GM12878 (cell line): ENCODE results near the gene NUP85. TPM values are rescaled to one million over a fixed set of nuclear protein-coding genes. Genes with fewer than 3 reads are reported as not detected.

Experiments used
- ATAC-seq: fragments of 200-7000 bp; cut with Tn5 transposase; 3 replicates; pipeline ENCODE4 v1.9.1; 2020; ENCODE audit warnings: mild to moderate bottlenecking, moderate library complexity
- BruUV-seq: library from RNA; stranded (reverse); fragments of 400-500 nt; replicated peaks from 2 replicates; lab custom pipeline; 2021; lab: Mats Ljungman, UMichigan
- CTCF ChIA-PET: fragments of 300-600 bp; sonication (Branson Sonifier 250); formaldehyde crosslinking; extraction: SDS; loops from one replicate; lab custom pipeline; 2021; ENCODE audit warnings: inconsistent platforms; lab: Yijun Ruan, JAX
- POLR2A ChIA-PET: fragments of 350-600 bp; formaldehyde crosslinking; extraction: SDS; loops from one replicate; lab custom pipeline; 2021; ENCODE audit warnings: inconsistent platforms; lab: Charles Lee
- RAD21 ChIA-PET: fragments of 300-600 bp; sonication (Branson Sonifier 250); formaldehyde crosslinking; loops from one replicate; lab custom pipeline; 2023; ENCODE audit warnings: antibody characterized with exemption; ENCODE audit not compliant: unreplicated experiment; lab: Charles Lee
- SMC1A ChIA-PET: fragments of 300-600 bp; sonication (Branson Sonifier 250); formaldehyde crosslinking; loops from one replicate; lab custom pipeline; 2023; ENCODE audit not compliant: unreplicated experiment, uncharacterized antibody; lab: Charles Lee
- DNase-seq: peaks from one replicate; pipeline ENCODE4 v3.0.0-alpha.2; 2011; ENCODE audit warnings: low read depth, low spot score
- FAIRE-seq: peaks from 3 replicates; lab custom pipeline; 2011; peaks lifted over from hg19 to GRCh38; lab: Jason Lieb, UNC
- H2AFZ ChIP-seq: 2 replicates; pipeline ENCODE4 v1.6.0; 2011; ENCODE audit warnings: low read depth, low read length, control low read depth; ENCODE audit not compliant: control insufficient read depth
- H3K27ac ChIP-seq: 2 replicates; pipeline ENCODE4 v1.5.1; 2011; ENCODE audit warnings: control low read depth; ENCODE audit not compliant: control insufficient read depth, insufficient read depth
- H3K27me3 ChIP-seq, 2 experiments: replicated peaks in 1 of 2; 2 replicates each; pipeline versions ENCODE4 v1.6.0 to v1.6.1; 2011; ENCODE audit warnings: low read length in 1 of 2; ENCODE audit not compliant: control insufficient read depth in 2 of 2, insufficient read depth in 2 of 2
- H3K36me3 ChIP-seq, 2 experiments: 2 replicates each; pipeline ENCODE4 v1.5.1; 2011; ENCODE audit warnings: low read length in 1 of 2; ENCODE audit not compliant: control insufficient read depth in 2 of 2, insufficient read depth in 2 of 2
- H3K4me1 ChIP-seq: 2 replicates; pipeline ENCODE4 v1.6.1; 2011; ENCODE audit warnings: mild to moderate bottlenecking, low read length, moderate library complexity, mixed read lengths; ENCODE audit not compliant: control insufficient read depth, insufficient read depth
- H3K4me2 ChIP-seq: 2 replicates; pipeline ENCODE4 v1.6.0; 2011; ENCODE audit warnings: control low read depth; ENCODE audit not compliant: control insufficient read depth, insufficient read depth
- H3K4me3 ChIP-seq: fragments of 200-600 bp; sonication (generic); 2 replicates; pipeline ENCODE4 v1.5.1; 2016
- H3K79me2 ChIP-seq: 2 replicates; pipeline ENCODE4 v1.6.0; 2011; ENCODE audit warnings: low read length; ENCODE audit not compliant: control insufficient read depth, insufficient read depth
- H3K9ac ChIP-seq: 2 replicates; pipeline ENCODE4 v1.8.0; 2011; ENCODE audit warnings: low read length, control low read depth, mixed read lengths; ENCODE audit not compliant: control insufficient read depth, insufficient read depth
- H3K9me3 ChIP-seq: replicated peaks from 3 replicates; pipeline ENCODE4 v1.5.1; 2011; ENCODE audit warnings: mild to moderate bottlenecking, low read length; ENCODE audit not compliant: control insufficient read depth, insufficient read depth
- H4K20me1 ChIP-seq: 2 replicates; pipeline ENCODE4 v1.6.0; 2011; ENCODE audit not compliant: control insufficient read depth, insufficient read depth
- BCLAF1 ChIP-seq: fragments of 450-650 bp; IDR thresholded peaks from 2 replicates; pipeline ENCODE4 v1.6.1; 2017; ENCODE audit warnings: antibody characterized with exemption, mild to moderate bottlenecking, moderate library complexity
- CREB1 ChIP-seq: IDR thresholded peaks from 2 replicates; pipeline ENCODE4 v1.6.1; 2012; ENCODE audit warnings: low read depth, mild to moderate bottlenecking, inconsistent platforms
- ELK1 ChIP-seq: IDR thresholded peaks from 2 replicates; pipeline ENCODE4 v1.6.1; 2012; ENCODE audit warnings: low read depth, low read length, improper control_type of control experiment
- IKZF1 ChIP-seq: fragments of 450-650 bp; conservative IDR thresholded peaks from 2 replicates; pipeline ENCODE4 v1.6.1; 2017; ENCODE audit warnings: antibody characterized with exemption, mild to moderate bottlenecking
- IKZF2 ChIP-seq, 2 experiments: fragments of 450-650 bp; IDR thresholded peaks; 2 replicates each; pipeline ENCODE4 v1.6.1; 2017; ENCODE audit warnings: mild to moderate bottlenecking in 2 of 2, moderate library complexity in 2 of 2
- TBL1XR1 ChIP-seq: IDR thresholded peaks from 2 replicates; pipeline ENCODE4 v1.6.1; 2012; ENCODE audit warnings: low read depth, low read length, improper control_type of control experiment
- USF1 ChIP-seq: IDR thresholded peaks from 2 replicates; pipeline ENCODE4 v1.6.1; 2011; ENCODE audit warnings: borderline replicate concordance, low read depth, mild to moderate bottlenecking, moderate library complexity, mixed read lengths, low read length; ENCODE audit not compliant: insufficient read depth; ENCODE audit errors: extremely low read length
- ZBTB40 ChIP-seq: fragments of 450-650 bp; IDR thresholded peaks from 2 replicates; pipeline ENCODE4 v1.6.1; 2016; ENCODE audit warnings: mild to moderate bottlenecking, moderate library complexity, borderline replicate concordance
- ZNF217 ChIP-seq: fragments of 450-650 bp; IDR thresholded peaks from 2 replicates; pipeline ENCODE4 v1.6.1; 2017; ENCODE audit warnings: antibody characterized with exemption, mild to moderate bottlenecking
- WGBS: methylation state at CpG from one replicate; pipeline ENCODE4 v1.1.6; 2016; ENCODE audit warnings: low lambda C conversion rate; ENCODE audit not compliant: insufficient replicate concordance, insufficient coverage; ENCODE audit errors: missing lambda C conversion rate; 5-methylcytosine and 5-hydroxymethylcytosine counted together
- in situ Hi-C: fragments of 300-500 bp; cut with MboI; formaldehyde crosslinking; loops from 9 replicates; pipeline ENCODE4 v1.14.3; 2018; ENCODE audit warnings: mixed read lengths
- intact Hi-C: fragments of 100-400 bp; cut with micrococcal nuclease; formaldehyde crosslinking; loops from one replicate; pipeline ENCODE4 v1.14.2; 2022; ENCODE audit not compliant: unreplicated experiment
- polyA plus RNA-seq, 11 experiments: library from polyadenylated mRNA; depleted of rRNA in 4 of 11; unstranded in 6 of 11; stranded (reverse) in 5 of 11; fragments of >200 nt; fragmentation: Nextera tagmentation in 4 of 11; fragmentation: Illumina TruSeq in 1 of 11; extraction: Ambion mirVana in 4 of 11; extraction: Trizol in 1 of 11; gene quantifications; 1 replicate in 1 of 11; 2 replicates in 10 of 11; pipeline versions ENCODE4 v1.2.1 to v1.2.3, GENCODE V29; 2011 to 2016; ENCODE audit warnings: inconsistent platforms in 2 of 11, missing spikeins in 2 of 11, low read depth in 1 of 11
- total RNA-seq, 4 experiments: library from RNA; depleted of rRNA in 3 of 4; stranded (reverse); fragments of >200 nt in 3 of 4; fragmentation: Illumina TruSeq in 1 of 4; extraction: Trizol in 1 of 4; gene quantifications; 2 replicates each; pipeline versions ENCODE4 v1.2.1 to v1.2.3, GENCODE V29; 2013 to 2021

Gene NUP85
- total and polyA plus RNA-seq, 10 of the 15 experiments (the other 5 are each of a cell fraction or from before 2014, with no cell fraction given): 54.0 to 135 (median 95.4) TPM

DNA sequence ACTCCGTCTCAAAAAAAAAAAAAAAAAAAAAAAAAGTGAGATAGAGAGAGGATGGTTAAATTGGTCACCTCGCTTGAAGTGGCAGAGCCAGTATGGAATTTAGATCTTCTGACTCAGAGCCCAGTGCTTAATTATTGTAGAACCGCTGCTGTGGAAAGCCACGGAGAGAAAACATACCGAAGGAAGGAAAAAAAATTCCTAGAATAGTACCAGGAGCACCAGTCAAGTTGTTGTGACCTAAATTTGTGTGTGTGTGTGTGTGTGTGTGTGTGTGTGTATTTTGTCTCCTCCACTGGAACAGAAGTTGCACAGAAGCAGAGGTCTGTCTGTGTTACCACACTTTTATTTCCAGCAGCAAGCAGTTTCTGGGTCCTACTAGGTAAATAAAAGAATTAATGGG, 10.6 kb upstream of the NUP85 start:
- Histone ChIP-seq H2AFZ (no peak overlapping the region), H3K4me1 (peaks cover under 1% of the 10 kb centered on the region; the same call in 1 of the 2 replicates), H3K4me2 (no peak overlapping the region), H3K27me3 (no peaks in the 10 kb centered on the region), H3K27ac (no peak overlapping the region), H4K20me1 (no peaks in the 10 kb centered on the region), H3K9ac (no peak overlapping the region), H3K79me2 (no peaks in the 10 kb centered on the region), H3K36me3 (no peaks in the 10 kb centered on the region), H3K4me3 (no peak overlapping the region), H3K9me3 (no peaks in the 10 kb centered on the region)
- intact Hi-C loops: no loop called here
- ATAC-seq (no peak), FAIRE-seq (no peak), DNase-seq (no peak)
- BruUV-seq: no TSS peak
- CTCF ChIA-PET: no interaction called here
- RAD21 ChIA-PET: no interaction called here
- in situ Hi-C loops: no loop called here
- 67% methylated on average over 4 of the region's 5 CpGs for WGBS
- no peak for TF ChIP-seq CREB1
- no peak for TF ChIP-seq IKZF2 (IDR thresholded peaks at IDR 0.05)
- no peak for TF ChIP-seq IKZF1
- TF ChIP-seq ELK1: no peak
- TF ChIP-seq BCLAF1: no peak
- TF ChIP-seq USF1: no peak
- TF ChIP-seq ZBTB40: no peak
- TF ChIP-seq ZNF217: no peak
- TF ChIP-seq TBL1XR1: no peak
- SMC1A ChIA-PET: no interaction called here
- POLR2A ChIA-PET: interaction anchor here (0.6 kb wide), 1 partner anchor 170 kb away, joined by 3 read pairs; no protein-coding TSS in a partner anchor
